CD4-positive, alpha-beta T cell treated with Interleukin-4 for 4 hours (primary cell): ENCODE measurements around the gene BPIFB4.
"Not testable (repeated sequence)": the region's sequence is repeated elsewhere in the genome, so short reads cannot be mapped to it uniquely, and the experiment has no call there.

ENCODE experiments used
- DNase-seq: peaks from one replicate; pipeline ENCODE4 v3.0.0-alpha.2; 2020

The BPIFB4 gene

DNA sequence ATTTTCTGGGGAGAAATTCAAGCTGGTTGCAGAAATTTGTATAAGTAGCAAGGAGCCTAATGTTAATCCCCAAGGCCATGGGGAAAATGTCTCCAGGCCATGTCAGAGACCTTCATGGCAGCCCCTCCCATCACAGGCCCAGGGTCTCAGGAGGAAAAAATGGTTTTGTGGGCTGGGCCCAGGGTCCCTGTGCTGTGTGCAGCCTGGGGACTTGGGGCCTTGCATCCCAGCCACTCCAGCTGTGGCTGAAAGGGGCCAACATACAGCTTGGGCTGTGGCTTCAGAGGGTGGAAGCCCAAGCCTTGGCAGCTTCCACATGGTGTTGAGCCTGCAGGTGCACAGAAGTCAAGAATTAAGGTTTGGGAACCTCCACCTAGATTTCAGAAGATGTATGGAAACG is 42.9 kb downstream of the BPIFB4 start:
- DNase-seq = not testable (repeated sequence)

DNA sequence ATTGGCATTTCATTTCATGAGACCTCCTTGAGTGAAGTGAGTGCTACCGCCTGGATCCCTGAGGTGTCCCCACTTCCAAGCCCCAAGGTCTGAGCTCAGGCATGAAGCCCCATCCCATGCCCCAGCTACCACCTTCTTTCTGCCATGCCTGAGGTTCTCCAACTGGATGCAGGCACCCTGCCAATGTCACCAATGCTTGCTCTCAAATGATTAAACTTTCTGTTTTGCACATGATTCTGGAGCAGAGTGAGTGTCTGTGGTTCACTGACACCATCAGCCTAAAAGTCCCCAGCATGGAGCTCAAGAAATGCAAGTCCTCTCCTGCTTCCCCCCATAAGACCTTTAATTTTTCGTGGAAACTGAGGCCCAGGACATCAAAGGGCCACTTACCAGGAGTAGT is 44.8 kb downstream of the BPIFB4 start:
- no peak for DNase-seq

DNA sequence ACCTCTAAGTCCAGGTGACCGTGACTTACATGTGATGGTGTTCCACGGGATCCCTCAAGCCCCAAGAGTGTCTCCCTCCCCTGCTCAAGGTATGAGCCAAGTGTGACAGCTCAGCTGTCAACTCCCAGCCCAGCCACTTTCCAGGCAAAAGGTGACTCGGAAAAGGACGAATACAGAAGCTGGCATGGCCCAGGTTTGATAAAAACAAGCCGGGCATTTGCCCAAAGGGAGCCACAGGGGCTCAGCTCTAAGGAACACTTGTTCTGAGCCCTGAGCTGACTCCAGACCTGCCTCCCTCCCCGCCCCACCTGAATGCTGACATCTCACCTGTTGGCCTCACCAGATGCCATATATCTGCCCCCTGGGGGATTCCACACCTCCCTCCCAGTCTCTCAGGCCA is 45.6 kb downstream of the BPIFB4 start:
- DNase-seq = no peak

DNA sequence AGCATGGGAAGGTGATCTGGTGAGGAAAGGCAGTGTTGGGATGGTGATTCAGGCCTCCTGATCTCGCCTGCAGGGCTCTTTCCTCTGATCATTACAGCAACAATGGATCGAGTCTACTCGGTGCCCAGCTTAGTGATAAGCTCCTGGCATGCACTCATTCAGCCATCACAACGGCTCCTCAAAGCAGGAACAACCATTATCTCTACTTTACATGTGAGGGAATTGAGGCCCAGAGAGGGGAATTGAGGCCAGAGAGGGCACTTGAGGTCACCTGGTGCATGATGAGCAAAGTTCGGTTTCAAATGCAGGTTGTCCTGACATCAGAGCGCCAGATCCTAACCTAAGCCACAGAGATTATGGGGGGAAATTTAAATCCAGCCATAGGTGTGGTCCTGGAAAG is 46.5 kb downstream of the BPIFB4 start:
- DNase-seq = no peak

DNA sequence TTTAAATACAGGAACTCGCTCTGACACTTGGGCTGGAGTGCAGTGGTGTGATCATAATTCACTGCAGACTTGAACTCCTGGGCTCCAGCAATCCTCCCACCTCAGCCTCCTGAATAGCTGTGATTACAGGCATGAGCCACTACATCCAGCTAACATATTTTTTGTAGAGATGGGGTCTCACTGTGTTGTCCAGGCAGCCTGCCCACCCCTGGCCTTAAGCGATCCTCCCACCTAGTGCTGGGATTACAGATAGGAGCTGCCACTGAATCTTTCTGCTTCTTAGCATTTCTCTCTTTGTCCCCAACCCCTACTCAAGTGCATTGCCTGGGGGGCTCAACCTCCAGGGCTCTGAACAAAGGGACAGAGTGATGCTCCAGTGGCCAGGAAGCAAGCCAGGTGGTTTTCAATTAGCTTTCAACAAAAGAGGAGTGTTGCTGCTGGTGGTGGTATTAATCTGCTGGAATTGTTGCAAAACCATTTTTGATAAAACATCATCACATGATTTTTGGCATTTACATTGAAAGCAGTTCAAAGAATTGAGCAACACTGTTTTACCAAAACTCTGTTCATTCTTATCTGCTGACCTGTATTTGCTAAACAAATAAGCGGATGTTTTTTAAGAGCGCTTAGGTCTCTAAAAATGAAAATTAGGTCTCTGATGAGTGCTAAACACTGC is 48.1 kb downstream of the BPIFB4 start:
- no peak for DNase-seq

DNA sequence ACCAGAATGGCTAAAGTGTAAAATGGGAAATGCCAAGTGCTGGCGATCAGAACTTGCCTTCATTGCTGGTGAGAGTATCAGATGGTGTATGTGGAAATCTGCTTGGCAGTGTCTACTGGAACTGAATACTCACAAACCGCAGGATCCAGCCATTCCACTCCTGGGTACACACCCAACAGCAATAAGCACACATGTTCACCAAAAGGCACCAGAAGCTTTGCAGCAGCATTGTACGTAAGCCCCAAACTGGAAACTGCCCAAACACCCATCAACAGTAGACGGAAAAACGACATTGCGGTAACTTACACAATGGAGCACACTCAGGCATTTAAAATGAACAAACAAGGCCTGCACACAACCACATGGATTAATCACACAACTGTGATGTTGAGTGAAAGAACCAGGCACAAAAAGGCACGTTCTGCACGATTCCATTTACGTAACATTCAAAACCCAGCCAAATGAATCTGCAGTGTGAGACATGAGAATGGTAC is 51.2 kb downstream of the BPIFB4 start:
- DNase-seq = no peak

DNA sequence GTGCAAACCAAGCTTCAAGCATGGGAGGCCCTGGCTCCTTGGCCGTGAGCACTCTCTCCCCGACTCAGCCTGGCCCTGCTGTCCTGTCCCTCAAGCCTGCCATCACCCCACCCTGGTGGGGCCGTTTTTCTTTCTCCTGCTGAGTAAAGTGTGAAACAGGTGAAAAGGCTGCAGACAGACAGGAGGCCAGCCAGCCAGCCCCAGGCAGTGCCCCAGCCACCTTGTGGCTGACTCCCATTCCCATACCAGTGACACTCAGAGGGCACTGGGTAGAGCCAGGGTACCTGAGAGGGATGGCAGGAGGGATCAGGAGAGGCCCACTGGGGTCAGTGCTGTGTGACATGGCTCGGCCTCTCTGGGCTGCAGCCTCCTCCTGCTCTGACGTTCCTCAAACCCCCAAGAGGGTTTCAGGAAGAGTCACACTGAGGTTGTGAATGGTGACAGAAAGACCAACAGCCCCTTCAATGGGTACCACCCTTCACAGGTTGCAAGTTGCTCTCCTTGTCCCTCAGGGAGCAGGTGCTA is 52.6 kb downstream of the BPIFB4 start:
- no peak for DNase-seq

DNA sequence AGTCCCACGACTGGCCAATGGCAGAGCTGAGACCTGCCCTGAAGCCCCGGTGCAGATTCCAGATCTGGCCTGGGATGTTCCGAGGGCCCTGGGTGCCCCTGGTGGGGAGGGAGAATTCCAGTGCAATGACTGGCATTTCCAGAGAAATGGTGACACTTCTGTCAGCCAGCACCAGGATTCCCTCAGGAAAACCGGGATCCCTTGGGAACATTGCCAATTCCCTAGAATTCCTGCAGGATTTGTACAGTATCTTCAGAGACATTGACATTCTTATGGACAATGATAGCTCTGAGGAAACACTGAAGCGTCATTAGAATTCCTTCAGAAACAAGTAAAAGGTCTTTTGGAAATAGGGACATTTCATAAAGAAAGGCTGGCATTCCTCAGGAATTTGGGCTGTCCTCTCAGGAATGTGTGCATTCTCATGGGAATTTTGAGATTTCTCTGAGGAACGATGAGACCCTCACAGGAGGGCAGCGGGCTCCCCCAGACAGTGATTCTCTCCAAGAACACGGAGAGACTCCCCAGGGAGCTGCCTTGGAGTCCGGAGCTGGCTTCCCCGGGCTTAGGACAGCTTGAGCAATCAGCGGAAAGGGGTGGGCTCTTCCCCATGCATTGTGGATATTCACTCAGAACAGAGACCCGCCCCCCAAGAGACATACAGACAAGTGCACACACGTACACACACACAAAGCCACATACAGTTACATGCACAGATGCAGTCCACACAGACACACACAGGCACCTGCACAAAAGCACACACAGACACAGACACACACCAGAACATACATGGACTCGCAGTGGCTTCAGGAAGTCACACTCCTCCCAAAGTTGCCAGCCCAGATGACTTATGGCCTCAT is 53.3 kb downstream of the BPIFB4 start:
- DNase-seq = no peak

DNA sequence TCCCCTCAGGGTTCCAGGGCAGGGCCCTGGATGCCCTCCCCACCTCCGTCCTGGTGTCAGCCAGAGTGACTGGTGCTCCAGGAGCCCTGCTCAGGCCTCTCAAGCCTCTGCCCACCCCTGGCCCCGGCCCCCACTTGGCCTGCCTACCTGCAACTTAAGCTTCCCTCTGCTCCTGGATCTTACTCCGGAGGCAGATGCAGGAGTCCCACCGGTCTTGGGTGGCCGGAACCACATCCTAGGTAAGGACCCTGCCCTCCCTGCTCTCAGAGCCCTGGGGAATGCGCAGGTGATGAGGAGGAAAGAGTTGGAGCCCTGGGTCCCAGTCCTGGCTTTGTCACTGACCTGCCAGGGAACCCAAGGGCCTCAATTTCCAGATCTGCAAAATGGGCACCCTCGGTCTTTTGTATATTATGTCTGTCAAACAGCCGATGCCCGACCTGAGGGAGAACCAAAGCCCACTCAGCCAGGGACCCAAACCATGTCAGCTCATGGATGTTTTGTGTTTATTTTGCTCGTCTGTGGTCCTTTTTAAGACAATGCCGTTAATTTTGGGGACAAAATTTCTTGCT is 54.0 kb downstream of the BPIFB4 start:
- DNase-seq = no peak

DNA sequence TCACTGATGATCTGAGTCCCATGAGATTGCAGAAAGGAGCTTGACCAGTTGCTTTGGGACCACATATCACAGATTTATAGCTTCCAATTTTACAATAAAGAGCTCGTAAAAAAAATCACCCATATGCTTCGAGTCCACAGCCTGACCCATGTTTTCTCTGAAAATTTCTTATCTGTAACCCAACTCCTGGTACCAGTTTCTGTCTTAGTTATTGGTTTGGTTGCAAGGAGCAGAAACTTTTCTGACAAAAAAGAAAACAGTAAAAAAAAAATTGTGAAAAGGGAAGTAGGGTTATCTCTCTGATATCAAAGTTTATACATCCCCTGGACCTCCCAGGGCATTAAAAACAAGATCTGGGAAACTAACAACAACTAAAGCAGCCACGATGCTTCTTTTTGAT is 57.8 kb downstream of the BPIFB4 start:
- DNase-seq = no peak

DNA sequence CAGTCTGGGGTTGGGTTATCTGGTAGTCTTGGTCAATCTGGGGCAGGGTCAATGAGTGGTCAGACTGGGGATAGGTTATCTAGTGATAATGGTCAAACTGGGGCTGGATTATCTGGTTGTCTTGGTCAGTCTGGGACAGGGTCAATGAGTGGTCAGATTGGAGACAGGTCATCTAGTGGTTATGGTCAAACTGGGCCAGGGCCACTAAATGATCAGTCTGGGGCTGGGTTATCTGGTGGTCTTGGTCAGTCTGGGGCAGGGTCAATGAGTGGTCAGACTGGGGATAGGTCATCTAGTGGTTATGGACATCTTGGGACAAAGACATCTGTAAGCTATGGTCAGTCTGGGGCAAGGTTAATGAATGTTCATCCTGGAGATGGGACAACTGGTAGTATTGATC is 60.0 kb downstream of the BPIFB4 start:
- DNase-seq = no peak

DNA sequence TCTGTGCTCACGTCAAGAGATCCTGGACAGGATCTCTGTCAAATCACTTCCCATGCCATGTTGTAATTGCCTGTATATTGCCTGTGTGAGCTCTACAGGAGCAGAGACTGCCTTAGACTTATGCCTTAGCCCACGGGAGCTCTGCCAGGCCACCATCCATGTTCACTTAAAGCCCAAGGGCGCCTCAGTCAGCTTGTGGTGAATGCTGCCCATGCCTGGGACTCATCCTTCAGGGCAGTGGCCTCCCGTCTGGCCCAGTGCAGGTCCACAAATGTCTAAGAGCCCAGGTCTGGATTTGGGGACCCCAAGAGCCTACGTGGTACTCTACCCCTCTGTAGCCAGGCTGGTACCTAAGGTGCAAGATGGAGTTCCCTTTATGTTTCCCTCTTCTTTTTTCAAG is 66.1 kb downstream of the BPIFB4 start:
- no peak for DNase-seq

DNA sequence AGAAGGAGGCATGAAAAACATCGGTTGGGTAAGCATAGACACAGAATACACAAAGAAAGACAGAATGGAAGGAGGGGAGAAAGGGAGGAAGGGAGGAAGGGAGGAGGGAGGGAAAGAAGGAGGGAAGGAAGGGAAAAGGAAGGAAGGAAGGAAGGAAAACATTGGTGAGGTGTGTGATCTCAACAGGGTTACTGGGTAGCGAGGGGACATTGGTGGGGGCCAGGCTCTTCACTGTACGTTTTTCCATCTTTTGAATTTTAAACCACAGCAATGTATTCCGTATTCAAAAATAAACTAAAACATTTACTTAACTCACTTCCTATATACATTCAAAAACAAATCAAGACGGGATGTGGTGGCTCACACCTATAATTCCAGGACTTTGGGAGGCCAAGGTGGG is 67.9 kb downstream of the BPIFB4 start:
- no peak for DNase-seq

DNA sequence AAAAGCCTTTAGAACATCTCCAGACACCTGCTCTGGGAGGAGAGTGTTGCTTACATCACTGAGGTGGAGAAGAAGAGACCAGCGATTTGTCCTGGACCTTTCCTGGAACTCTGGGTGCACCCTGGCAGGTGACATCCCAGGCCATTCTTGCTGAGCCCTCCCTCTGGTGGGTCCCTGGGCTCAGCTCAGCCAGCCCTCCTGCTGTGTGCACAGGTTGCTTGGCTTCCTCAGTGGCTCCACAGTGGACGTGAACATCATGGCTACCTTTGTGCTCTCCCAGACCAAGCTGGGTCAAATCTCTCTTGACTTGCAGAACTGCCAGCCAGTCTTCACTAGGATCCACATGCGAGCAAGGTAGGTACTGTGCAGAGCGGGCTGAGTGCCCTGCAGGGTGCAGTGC is 68.6 kb downstream of the BPIFB4 start:
- no peak for DNase-seq

DNA sequence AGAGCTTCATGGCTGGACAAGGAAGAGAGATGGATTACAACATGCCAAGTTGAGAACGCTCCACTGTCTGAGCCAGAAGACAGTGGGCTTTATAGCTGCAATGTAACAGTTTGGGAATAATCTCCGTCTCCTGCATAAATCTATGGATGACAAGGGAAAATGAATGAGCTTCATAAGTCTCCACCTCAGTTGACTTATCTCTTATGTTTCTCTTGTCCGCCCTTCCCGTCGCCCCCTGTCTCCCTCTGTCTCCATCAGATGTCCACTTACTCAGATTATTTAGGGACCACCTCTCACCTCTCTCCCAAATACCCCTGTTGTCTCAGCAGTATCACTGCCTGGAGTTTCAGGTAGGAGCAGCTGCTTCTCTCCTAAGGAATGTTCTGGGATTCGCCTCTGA is 74.8 kb downstream of the BPIFB4 start:
- no peak for DNase-seq

DNA sequence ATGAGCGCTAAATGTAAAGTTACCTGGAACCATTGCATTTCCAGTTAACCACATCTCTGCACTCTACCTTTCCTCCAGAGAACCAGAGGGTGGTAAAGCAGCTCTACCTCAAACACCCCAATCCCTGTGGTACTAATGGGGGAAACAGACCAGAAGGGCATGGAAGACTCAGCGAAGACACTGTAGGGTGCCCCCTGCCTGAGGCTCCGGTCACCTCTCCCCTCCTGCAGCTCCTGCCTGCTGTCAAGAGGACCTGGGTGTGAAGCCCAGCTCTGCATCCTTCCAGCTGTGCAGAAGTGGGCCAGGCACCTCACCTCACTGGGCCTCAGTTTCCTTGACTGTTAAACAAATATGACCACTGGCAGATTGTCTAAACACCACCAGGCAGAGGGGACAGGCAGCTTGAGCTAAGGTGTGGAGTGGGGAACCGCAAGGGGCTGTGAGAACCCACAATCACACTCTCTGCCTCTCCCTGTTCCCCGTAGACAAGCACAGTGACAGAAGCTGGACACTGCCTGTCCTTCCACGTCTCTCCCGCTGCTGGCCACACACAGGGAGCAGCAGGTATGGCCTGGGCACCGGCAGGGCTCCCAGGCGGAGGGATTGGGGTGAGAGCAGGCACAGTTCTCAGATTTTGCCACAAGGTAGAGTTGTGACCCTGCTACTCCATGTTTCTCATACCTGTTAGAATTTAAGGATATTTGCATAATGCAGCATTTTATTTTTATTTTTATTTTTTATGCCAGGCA is 79.4 kb downstream of the BPIFB4 start:
- DNase-seq = no peak

DNA sequence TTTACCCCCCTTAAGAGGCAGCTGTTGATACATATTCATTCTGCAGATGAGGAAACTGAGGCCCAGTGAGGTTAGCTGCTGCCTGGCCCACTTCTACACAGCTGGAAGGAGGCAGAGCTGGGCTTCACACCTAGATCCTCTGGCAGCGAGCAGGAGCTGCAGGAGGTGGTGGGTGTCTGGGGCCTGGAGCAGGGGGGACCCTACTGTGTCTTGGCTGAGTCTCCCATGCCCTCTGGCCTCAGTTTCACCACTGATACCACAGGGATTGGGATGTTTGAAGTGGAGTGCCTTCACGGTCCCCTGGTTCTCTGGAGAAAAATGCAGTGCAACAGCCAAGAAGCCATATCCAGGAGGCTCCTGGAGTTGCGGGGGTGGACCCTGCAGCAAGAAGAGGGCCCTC is 80.3 kb downstream of the BPIFB4 start:
- DNase-seq = no peak

DNA sequence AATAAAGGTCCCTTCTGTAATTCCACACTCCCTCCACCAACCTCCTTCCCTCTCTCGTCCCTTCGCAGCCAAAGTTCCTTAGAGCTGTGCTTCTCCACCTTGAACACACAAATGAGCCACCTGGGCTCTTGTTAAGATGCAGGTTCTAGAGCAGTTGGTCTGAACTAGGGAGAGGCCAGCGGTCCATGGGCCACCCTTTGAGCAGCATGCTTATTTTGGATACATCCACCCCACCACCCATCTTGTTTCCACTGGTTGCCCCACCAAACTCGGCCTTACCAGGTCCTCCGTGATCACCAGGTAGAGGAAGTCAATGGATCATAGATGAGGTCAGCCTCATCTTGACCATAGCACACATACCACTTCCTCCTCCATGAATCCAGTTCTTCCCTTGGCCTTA is 81.2 kb downstream of the BPIFB4 start:
- no peak for DNase-seq
